Fibroblast of lung (primary cell): Measurements from ENCODE around the gene CLSTN1. TPM values are rescaled to one million over a fixed set of nuclear protein-coding genes. Genes with fewer than 3 reads are reported as not detected.

Experiments
- DNase-seq, 2 donors: peaks; one replicate each; pipeline versions ENCODE4 v3.0.0 to v3.0.0-alpha.2; 2010; ENCODE audit warnings: low read depth in 2 of 2
- H2AFZ ChIP-seq: 2 replicates; pipeline ENCODE4 v1.5.1; 2012; ENCODE audit warnings: low read length, control low read depth, inconsistent platforms
- H3K27ac ChIP-seq: 2 replicates; pipeline ENCODE4 v1.5.1; 2011; ENCODE audit warnings: low read length, control low read depth; ENCODE audit not compliant: insufficient read depth
- H3K27me3 ChIP-seq: 2 replicates; pipeline ENCODE4 v1.5.1; 2011; ENCODE audit warnings: mild to moderate bottlenecking, low read length; ENCODE audit not compliant: control insufficient read depth, insufficient read depth
- H3K36me3 ChIP-seq: 2 replicates; pipeline ENCODE4 v1.5.1; 2011; ENCODE audit warnings: low read length; ENCODE audit not compliant: control insufficient read depth, insufficient read depth
- H3K4me1 ChIP-seq: 2 replicates; pipeline ENCODE4 v1.5.1; 2011; ENCODE audit warnings: low read length; ENCODE audit not compliant: control insufficient read depth, insufficient read depth; ENCODE audit errors: extremely low read depth
- H3K4me2 ChIP-seq: 2 replicates; pipeline ENCODE4 v1.5.1; 2011; ENCODE audit warnings: low read length, control low read depth; ENCODE audit not compliant: insufficient read depth; ENCODE audit errors: extremely low read depth
- H3K4me3 ChIP-seq, 4 experiments: fragments of 200-600 bp in 1 of 4; sonication (generic) in 1 of 4; replicated peaks in 1 of 4; 2 replicates each; pipeline ENCODE4 v1.5.1; 2011 to 2016; ENCODE audit warnings: low read length in 4 of 4, low read depth in 3 of 4, mild to moderate bottlenecking in 3 of 4, control low read depth in 2 of 4, inconsistent platforms in 1 of 4, mixed read lengths in 1 of 4; ENCODE audit not compliant: insufficient read depth in 1 of 4; ENCODE audit errors: control extremely low read depth in 1 of 4
- H3K79me2 ChIP-seq: 2 replicates; pipeline ENCODE4 v1.5.1; 2012; ENCODE audit warnings: mild to moderate bottlenecking, low read length, inconsistent platforms; ENCODE audit not compliant: control insufficient read depth, insufficient read depth
- H3K9ac ChIP-seq: 2 replicates; pipeline ENCODE4 v1.5.1; 2011; ENCODE audit warnings: mild to moderate bottlenecking, low read length, control low read depth; ENCODE audit not compliant: insufficient read depth
- H3K9me3 ChIP-seq: 2 replicates; pipeline ENCODE4 v1.5.1; 2012; ENCODE audit warnings: low read depth, low read length; ENCODE audit not compliant: control insufficient read depth, insufficient read depth
- H4K20me1 ChIP-seq: 2 replicates; pipeline ENCODE4 v1.5.1; 2011; ENCODE audit warnings: low read length; ENCODE audit not compliant: control insufficient read depth, insufficient read depth; ENCODE audit errors: extremely low read depth
- CTCF ChIP-seq, 2 donors: IDR thresholded peaks in 1 of 2; conservative IDR thresholded peaks in 1 of 2; 1 replicate in 1 of 2; 2 replicates in 1 of 2; pipeline ENCODE4 v1.5.1; 2011 to 2012; ENCODE audit warnings: low read length in 2 of 2, control low read depth in 1 of 2, inconsistent platforms in 1 of 2, low read depth in 1 of 2, mild to moderate bottlenecking in 1 of 2
- EZH2 ChIP-seq: IDR thresholded peaks from 2 replicates; pipeline ENCODE4 v1.5.1; 2012; ENCODE audit warnings: low read length, control low read depth, mild to moderate bottlenecking; ENCODE audit errors: missing control alignments
- polyA plus RNA-seq, 2 donors: library from polyadenylated mRNA; depleted of rRNA in 1 of 2; stranded (reverse) in 1 of 2; unstranded in 1 of 2; fragments of >200 nt; gene quantifications; 2 replicates each; pipeline ENCODE4 v1.2.1, GENCODE V29; 2011 to 2012; ENCODE audit warnings: missing spikeins in 1 of 2
- total RNA-seq: library from RNA; depleted of rRNA; stranded (reverse); fragments of >200 nt; gene quantifications from 2 replicates; pipeline ENCODE4 v1.2.1, GENCODE V29; 2014

The CLSTN1 gene
- total and polyA plus RNA-seq, 2 donors (not counting 1 experiment from before 2014, with no cell fraction given): 57.4 to 115 TPM

- peaks cover 7% of the 10 kb centered on the region for H3K4me1 ChIP-seq
- no peak overlapping the region for H3K4me2 ChIP-seq
- H3K27ac ChIP-seq: no peak overlapping the region
- H3K4me3 ChIP-seq: no peak overlapping the region
- H3K9ac ChIP-seq: no peak overlapping the region
- H3K9me3 ChIP-seq: no peaks in the 10 kb centered on the region
- TF ChIP-seq CTCF (conservative IDR thresholded peaks at IDR 0.05 in 1 of 2, IDR thresholded peaks at IDR 0.05 in 1 of 2; ENCODE audit: low read depth in 1 of 2, low read length in 2 of 2) (no peak), EZH2 (no peak)
- H3K79me2 ChIP-seq: no peaks in the 10 kb centered on the region
- H3K36me3 ChIP-seq: peaks cover 4% of the 10 kb centered on the region
- no peak overlapping the region for H2AFZ ChIP-seq
- no peak for DNase-seq
- H4K20me1 ChIP-seq: no peaks in the 10 kb centered on the region
- H3K27me3 ChIP-seq: no peaks in the 10 kb centered on the region
Observed at GRCh38 chr1:9717193-9718005, 106.4 kb downstream of the CLSTN1 start.

GRCh38 chr1:9716404-9717192 lies 107.2 kb downstream of the CLSTN1 start:
- DNase-seq: no peak
- Histone ChIP-seq H3K4me1 (peaks cover 7% of the 10 kb centered on the region), H2AFZ (no peak overlapping the region), H3K4me3 (no peak overlapping the region), H3K36me3 (peaks cover 3% of the 10 kb centered on the region), H3K4me2 (no peak overlapping the region), H3K9me3 (no peaks in the 10 kb centered on the region), H3K79me2 (no peaks in the 10 kb centered on the region), H4K20me1 (no peaks in the 10 kb centered on the region), H3K9ac (no peak overlapping the region), H3K27me3 (no peaks in the 10 kb centered on the region), H3K27ac (no peak overlapping the region)
- TF ChIP-seq EZH2 (no peak), CTCF (conservative IDR thresholded peaks at IDR 0.05 in 1 of 2, IDR thresholded peaks at IDR 0.05 in 1 of 2; ENCODE audit: low read depth in 1 of 2, low read length in 2 of 2) (no peak)

- no peaks in the 10 kb centered on the region for H4K20me1 ChIP-seq
- H3K4me3 ChIP-seq: no peak overlapping the region
- H3K9me3 ChIP-seq: no peaks in the 10 kb centered on the region
- no peaks in the 10 kb centered on the region for H3K79me2 ChIP-seq
- peaks cover 7% of the 10 kb centered on the region for H3K4me1 ChIP-seq
- H2AFZ ChIP-seq: no peak overlapping the region
- no peak overlapping the region for H3K9ac ChIP-seq
- H3K27ac ChIP-seq: no peak overlapping the region
- no peak overlapping the region for H3K4me2 ChIP-seq
- no peaks in the 10 kb centered on the region for H3K36me3 ChIP-seq
- no peak for DNase-seq
- H3K27me3 ChIP-seq: no peaks in the 10 kb centered on the region
- TF ChIP-seq EZH2 (no peak), CTCF (conservative IDR thresholded peaks at IDR 0.05 in 1 of 2, IDR thresholded peaks at IDR 0.05 in 1 of 2; ENCODE audit: low read depth in 1 of 2, low read length in 2 of 2) (no peak)
Observed at GRCh38 chr1:9715536-9716226, 108.1 kb downstream of the CLSTN1 start.
